K562 (cell line): ENCODE data around the gene EGF.

ENCODE experiments used
- BRF1 ChIP-seq: IDR thresholded peaks from 3 replicates; pipeline ENCODE4 v1.6.1; 2011; ENCODE audit warnings: borderline replicate concordance, mild to moderate bottlenecking; ENCODE audit not compliant: insufficient read length; ENCODE audit errors: extremely low read depth
- GATAD2A ChIP-seq: fragments of 450-650 bp; IDR thresholded peaks from 2 replicates; pipeline ENCODE4 v1.6.1; 2017
- GTF2F1 ChIP-seq: IDR thresholded peaks from 2 replicates; pipeline ENCODE4 v1.6.1; 2011; ENCODE audit warnings: low read depth, low read length, improper control_type of control experiment
- ID3 ChIP-seq, 2 experiments: fragments of 250-450 bp in 1 of 2; fragments of 450-650 bp in 1 of 2; sonication (Bioruptor Pico) in 1 of 2; IDR thresholded peaks; 2 replicates each; pipeline versions ENCODE4 v1.6.1 to v1.8.0; 2016 to 2021; ENCODE audit warnings: mild to moderate bottlenecking in 2 of 2, moderate library complexity in 2 of 2, missing compliant biosample characterization in 1 of 2, missing genetic modification characterization in 1 of 2
- RAD51 ChIP-seq: fragments of 450-650 bp; IDR thresholded peaks from 2 replicates; pipeline ENCODE4 v1.7.1; 2016; ENCODE audit warnings: low read depth, mild to moderate bottlenecking, borderline replicate concordance
- STAT5B ChIP-seq: fragments of 250-450 bp; sonication (Bioruptor Pico); IDR thresholded peaks from 2 replicates; pipeline ENCODE4 v1.8.0; 2021; ENCODE audit warnings: mild to moderate bottlenecking, inconsistent platforms
- TAF1 ChIP-seq: IDR thresholded peaks from 2 replicates; pipeline ENCODE4 v1.6.1; 2011; ENCODE audit warnings: mild to moderate bottlenecking, low read length, moderate library complexity; ENCODE audit not compliant: insufficient read depth, control insufficient read depth, severe bottlenecking; ENCODE audit errors: extremely low read depth
- ZNF140 ChIP-seq: fragments of 250-450 bp; sonication (Bioruptor Pico); IDR thresholded peaks from 2 replicates; pipeline ENCODE4 v1.8.0; 2021; ENCODE audit warnings: moderate library complexity, mild to moderate bottlenecking, inconsistent platforms
- TF ChIP-seq, protein P1 (sequence below), 3 experiments: IDR thresholded peaks in 2 of 3; conservative IDR thresholded peaks in 1 of 3; 2 replicates each; pipeline ENCODE4 v1.5.1; 2011 to 2012; ENCODE audit warnings: low read length in 3 of 3, mild to moderate bottlenecking in 3 of 3, control low read depth in 2 of 3, improper control_type of control experiment in 1 of 3, inconsistent platforms in 1 of 3, low read depth in 1 of 3, mixed read lengths in 1 of 3, moderate library complexity in 1 of 3; ENCODE audit not compliant: insufficient read depth in 2 of 3
- TF ChIP-seq, protein P2 (sequence below): fragments of 450-650 bp; IDR thresholded peaks from 2 replicates; pipeline ENCODE4 v1.6.1; 2016

- TF ChIP-seq RAD51: no peak
- TF ChIP-seq TAF1: no peak
- TF ChIP-seq ID3 (CRISPR knock-in tag; IDR thresholded peaks at IDR 0.05): no peak
- TF ChIP-seq ID3 (tag; IDR thresholded peaks at IDR 0.05): no peak
- no peak for TF ChIP-seq ZNF140 (CRISPR knock-in tag)
- TF ChIP-seq GATAD2A: no peak
- TF ChIP-seq, protein P1, sequence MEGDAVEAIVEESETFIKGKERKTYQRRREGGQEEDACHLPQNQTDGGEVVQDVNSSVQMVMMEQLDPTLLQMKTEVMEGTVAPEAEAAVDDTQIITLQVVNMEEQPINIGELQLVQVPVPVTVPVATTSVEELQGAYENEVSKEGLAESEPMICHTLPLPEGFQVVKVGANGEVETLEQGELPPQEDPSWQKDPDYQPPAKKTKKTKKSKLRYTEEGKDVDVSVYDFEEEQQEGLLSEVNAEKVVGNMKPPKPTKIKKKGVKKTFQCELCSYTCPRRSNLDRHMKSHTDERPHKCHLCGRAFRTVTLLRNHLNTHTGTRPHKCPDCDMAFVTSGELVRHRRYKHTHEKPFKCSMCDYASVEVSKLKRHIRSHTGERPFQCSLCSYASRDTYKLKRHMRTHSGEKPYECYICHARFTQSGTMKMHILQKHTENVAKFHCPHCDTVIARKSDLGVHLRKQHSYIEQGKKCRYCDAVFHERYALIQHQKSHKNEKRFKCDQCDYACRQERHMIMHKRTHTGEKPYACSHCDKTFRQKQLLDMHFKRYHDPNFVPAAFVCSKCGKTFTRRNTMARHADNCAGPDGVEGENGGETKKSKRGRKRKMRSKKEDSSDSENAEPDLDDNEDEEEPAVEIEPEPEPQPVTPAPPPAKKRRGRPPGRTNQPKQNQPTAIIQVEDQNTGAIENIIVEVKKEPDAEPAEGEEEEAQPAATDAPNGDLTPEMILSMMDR (IDR thresholded peaks at IDR 0.05 in 2 of 3, conservative IDR thresholded peaks at IDR 0.05 in 1 of 3; ENCODE audit: insufficient read depth in 2 of 3, low read depth in 1 of 3, low read length in 3 of 3): no peak
- TF ChIP-seq GTF2F1: no peak
- no peak for TF ChIP-seq BRF1
- TF ChIP-seq, protein P2, sequence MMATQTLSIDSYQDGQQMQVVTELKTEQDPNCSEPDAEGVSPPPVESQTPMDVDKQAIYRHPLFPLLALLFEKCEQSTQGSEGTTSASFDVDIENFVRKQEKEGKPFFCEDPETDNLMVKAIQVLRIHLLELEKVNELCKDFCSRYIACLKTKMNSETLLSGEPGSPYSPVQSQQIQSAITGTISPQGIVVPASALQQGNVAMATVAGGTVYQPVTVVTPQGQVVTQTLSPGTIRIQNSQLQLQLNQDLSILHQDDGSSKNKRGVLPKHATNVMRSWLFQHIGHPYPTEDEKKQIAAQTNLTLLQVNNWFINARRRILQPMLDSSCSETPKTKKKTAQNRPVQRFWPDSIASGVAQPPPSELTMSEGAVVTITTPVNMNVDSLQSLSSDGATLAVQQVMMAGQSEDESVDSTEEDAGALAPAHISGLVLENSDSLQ: no peak
- TF ChIP-seq STAT5B: no peak
Observed at GRCh38 chr4:109876634-109877265, 35.9 kb upstream of the EGF start.
